Activated CD4-positive, alpha-beta T cell treated with anti-CD3 and anti-CD28 coated beads, Interleukin-2, Interleukin-6, amounts not matched to agents 100 ng/mL and 50 ng/mL, durations not matched to agents 16 hours and 8 hours (primary cell): ENCODE results near the gene CIAO3.
"Not testable (repeated sequence)": the region's sequence is repeated elsewhere in the genome, so short reads cannot be mapped to it uniquely, and the experiment has no call there.

Experiments
- DNase-seq: peaks from one replicate; pipeline ENCODE4 v3.0.0-alpha.2; 2020

The CIAO3 gene

DNA sequence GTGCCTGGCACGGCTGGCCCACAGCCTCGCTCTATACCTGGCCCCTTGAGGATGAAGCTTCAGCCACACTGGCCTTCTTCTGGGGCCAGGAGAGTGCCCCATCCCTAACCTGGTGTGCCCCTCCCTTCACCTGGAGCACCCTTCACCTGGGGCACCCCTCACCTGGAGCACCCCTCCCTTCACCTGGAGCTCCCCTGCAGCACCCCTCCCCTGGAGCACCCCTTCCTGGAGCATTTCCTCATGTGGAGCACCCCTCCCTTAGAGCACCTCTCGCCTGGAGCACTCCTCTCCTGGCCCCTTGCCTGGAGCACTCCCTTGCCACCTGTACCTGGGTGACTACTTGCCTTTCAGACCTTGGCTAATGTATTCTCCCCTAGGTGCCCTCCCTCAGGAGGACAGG, 32.8 kb downstream of the CIAO3 start:
- no peak for DNase-seq

DNA sequence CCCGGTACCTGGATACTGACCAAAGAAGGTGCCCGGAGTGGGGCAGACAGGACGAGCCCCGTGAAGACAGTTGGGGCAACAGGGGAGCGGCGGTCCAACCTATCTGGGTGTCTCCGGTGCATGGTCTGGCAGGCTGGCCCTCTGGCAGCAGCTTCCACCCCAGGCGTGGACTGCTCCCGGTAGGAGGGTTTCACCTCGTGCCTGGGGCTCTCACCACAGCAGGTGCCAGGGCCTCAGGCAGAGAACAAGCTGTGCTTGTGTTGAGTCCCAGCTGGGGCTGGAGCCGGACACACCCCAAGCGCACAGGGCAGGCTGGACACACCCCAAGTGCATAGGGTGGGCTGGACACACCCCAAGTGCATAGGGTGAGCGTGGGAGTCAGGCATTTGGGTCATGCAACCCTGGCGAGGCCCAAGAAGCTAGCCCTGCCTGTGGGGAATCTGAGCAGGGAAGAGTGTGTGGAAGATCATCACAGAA, 33.7 kb downstream of the CIAO3 start:
- no peak for DNase-seq

DNA sequence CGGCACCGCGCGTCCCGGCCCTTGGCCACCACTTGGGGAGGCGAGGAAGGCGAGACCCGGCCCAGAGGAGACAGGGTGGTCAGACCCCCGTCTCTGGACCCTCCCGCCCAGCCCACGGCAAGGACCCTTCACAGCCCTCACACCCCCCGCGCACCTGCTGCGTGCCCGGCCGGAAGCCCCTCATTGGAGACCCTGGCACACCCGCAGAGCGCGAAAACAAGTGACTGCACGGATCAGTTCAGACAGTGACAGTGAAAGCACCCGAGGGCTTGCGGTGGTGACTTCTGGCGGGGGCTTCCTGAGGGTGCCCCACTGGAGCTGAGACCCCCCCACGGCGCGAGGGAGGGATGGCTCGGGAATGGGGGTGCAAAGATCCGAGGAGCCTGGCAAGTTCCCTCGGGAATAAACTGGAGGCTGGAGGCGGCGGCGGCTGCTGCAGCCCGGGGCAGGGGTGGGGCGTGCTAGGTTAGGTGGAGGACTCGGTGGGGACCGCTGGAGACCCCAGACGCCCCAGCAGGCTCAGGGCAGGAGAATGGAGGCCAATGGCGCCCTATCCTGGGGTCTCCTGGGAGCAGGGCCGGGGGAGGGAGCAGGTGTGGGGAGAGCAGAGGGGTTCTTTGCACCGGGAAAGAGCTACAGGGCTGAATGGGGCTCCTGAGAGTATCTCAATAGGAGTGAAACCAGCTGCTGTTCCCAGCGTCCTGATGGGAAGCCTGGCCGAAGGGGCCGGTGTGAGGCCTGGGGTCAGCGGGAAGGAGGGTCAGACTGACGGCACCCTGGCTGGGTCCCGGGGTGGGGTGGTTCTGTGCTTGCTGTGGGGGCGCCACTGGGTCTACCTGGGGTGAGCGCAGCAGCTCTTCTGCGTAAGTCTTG, 34.4 kb downstream of the CIAO3 start:
- no peak for DNase-seq

DNA sequence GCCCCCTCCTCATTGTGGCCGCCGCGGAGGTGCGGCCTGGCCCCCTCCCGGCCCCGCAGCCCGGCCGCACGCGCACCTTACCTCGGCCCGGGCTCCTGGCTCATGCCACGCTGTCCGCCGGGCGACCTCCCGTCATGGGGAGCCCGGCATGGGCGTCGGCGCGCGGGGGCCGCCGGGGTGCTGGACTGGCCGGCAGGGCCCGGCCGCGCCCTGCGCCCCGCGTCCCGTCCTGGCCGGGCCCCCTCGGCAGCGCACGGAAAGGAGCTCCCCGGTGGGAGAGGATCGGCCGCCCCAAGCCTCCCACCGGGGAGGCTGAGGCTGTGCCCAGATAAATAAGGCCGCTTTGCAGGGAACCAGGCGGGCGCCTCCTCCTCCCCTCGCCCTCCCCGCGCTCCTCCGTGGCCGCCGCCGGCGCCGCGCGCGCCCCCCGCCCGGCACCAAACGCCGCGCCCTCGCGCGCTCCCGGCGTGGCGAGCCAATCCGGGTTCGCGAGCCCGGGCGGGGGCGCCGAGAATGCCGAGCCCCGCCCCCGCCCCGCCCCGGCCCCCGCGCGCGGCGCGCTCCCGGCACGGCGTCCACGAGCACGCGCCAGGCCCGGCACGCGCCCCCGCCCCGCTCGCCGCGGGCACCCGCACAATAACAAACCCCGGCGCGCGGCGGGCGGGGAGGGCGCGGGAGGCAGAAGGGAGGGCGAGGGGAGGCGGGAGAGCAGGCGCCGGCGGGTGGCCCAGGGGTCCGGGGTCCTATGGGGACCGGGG, 35.2 kb downstream of the CIAO3 start, which contains the start of gene FBXL16:
Gene FBXL16, minus strand, starts transcription at position 371 of the 758 bp plus-strand sequence. CDS start 8,396 bp downstream, outside the sequence.
- DNase-seq = no peak

DNA sequence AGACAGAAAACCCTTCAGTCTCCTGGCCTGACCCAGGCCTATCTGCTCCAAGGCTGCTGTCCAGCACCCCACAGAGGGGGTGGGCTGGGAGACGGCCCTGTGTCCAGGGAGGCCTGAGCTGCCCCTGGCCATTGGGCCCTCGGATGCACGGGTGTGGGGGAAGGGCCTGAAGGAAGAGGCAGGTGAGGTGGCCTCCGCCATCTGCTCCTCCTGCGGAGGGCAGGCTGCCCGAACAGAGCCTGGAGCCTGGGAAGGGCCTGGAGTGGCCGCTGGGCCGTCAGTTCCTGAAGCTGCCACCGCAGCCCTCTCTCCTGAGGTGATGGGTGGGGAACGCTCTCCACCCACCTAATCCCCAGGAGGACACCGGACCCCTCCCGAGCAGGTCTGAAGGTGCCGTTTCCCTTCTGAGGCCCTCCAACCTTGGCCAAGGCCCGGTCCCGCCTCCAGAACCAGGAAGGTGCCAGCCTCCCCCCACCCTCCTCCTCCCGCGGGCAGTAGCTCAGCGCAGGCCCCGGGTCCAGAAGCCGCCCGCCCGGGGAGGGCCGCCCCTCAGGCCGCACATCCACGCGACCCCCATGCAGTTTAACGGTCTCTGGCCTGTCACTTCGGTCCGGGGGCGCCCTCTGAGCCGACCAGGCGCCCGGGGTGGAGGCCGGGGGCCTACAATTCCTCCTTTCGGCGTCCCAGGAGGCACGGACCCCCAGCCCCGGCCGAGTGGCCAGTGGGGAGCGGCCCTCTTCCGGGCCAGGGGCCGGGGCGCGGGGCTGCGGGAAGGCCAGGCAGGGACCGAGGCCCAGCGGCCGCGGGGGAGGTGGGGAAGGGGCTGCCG, 36.0 kb downstream of the CIAO3 start:
- DNase-seq = no peak

DNA sequence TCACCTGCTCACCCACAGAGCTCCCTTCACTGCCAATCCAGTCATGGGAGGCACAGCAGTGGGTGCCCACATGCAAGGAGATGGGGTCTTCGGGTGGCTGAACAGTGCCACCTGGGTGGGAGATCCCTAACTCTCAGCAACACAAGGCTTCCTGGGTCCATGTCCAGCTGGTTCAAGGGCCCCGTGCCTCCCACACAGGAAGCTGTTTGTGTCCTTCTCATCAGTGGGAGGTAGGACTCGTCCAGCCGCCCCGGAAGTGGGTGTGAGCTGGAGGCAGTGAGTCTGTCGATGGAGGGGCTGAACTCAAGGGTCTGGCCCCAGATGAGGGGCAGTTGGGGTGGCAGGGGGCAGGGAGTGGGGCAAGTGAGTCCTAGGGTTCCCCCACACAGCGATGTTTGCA, 36.8 kb downstream of the CIAO3 start:
- DNase-seq = no peak

DNA sequence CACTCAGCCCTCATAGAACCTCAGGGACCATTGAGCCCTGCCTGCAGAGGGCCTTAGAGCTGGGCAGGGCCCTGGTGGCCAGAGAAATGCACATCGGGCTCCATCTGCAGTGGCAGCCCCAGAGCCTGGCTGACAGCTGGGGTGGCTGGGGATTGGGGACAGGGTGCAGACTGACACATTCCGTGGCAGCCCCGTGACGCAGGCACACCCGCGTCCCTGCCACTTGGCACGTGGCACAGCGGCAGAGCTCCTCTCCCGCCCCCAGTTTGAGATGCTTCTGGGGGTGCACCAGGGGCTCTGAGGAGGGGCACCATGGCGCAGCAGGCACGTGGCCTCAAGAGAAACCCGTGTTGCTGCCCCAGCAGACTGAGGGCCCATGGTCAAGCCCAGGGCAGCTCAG, 37.4 kb downstream of the CIAO3 start:
- DNase-seq = no peak

DNA sequence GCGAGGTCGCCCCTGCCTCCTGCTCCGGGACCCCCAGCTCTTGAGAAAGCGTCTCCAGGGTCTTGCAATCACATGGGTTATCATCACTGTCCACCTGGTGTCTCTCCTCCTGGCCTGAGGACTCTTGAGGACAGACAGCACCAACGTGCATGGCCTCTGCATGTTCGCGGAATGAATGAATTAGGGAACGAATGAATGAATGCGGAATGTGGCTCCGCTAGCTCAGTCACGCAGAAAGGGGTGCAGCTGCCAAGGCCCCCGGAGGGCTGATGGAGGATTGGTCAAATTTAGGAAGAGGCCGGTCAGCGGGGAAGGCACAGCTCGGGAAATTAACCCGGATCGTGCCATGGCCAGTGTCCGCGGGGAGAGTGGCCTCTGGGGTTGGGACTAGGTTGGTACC, 38.5 kb downstream of the CIAO3 start:
- DNase-seq = no peak

DNA sequence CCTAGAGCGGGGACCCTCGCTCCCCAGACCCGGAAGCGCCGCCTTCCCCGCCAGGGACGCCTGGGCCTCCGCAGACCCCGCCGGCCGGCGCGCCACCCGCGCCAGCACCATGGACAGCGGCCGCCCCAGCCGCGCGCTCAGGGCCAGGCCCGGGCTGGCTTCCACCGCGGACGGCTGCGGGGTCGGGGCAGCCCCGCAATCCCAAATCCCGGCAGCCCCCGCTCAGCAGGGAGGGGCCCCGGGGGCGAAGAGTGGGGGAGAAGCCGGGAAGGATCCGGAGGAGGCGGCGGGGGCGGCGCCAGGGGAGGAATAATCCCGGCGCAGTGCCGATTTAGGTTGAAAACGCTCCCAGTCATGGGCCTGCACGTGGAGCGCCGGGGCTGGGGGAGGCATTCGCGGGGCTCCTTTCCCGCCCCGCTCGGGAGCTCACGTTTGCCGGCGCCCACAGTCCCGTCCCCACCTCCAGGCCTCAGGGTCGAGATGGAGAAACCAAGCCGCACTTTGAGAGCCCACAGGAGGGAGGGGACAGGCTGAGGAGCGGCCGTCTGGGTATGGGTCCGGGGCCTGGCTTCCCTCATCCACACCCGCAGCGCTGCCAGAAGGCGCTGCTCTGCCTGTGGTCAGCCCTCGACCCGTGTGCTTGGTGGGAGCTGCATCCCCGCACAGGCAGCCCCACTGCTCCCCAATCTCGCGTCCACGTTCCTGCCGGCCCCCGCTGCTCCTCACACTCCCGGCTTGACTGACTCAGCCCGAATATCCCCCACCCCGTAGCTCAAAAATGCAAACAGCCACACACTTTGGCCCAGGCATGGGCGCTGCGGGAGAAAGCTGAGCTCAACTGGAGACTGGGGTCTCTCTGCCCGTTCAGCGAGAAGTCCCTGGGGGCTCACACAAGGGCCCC, 39.9 kb downstream of the CIAO3 start:
- no peak for DNase-seq

DNA sequence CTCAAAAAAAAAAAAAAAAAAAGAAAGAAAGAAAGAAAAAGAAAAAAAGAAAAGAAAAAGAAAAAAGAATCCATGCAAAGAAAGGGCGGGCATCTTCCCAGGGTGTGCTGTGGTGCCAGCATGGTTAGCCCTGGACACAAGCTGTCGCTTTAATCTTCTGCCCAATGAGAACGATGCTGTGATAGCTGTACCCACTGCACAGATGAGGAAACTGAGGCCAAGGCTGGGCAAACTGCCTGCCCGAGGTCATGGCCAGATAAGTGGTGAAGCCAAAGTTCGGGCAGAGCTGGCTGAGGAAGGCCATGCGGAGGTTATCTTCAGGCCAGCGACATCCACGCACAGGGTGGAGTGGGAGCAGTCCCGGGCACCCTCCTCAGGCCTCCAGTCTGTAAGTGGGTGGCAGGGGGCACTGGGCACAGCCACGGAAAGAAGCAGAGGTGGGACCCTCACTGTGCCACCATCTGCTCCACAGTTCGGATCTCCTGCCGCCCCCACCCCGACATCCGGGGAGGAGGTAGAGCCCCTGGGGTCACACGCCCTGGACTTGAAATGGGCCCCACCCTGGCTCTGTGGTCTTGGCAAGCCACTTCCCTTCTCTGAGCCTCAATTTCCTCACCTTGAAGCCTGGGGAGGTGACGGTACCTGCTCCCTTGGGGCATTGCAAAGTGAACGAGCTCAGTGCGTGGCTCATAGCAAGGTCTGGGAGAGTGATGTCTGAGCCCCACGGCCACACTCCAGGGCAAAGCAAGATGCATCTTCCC, 41.7 kb downstream of the CIAO3 start:
- no peak for DNase-seq

DNA sequence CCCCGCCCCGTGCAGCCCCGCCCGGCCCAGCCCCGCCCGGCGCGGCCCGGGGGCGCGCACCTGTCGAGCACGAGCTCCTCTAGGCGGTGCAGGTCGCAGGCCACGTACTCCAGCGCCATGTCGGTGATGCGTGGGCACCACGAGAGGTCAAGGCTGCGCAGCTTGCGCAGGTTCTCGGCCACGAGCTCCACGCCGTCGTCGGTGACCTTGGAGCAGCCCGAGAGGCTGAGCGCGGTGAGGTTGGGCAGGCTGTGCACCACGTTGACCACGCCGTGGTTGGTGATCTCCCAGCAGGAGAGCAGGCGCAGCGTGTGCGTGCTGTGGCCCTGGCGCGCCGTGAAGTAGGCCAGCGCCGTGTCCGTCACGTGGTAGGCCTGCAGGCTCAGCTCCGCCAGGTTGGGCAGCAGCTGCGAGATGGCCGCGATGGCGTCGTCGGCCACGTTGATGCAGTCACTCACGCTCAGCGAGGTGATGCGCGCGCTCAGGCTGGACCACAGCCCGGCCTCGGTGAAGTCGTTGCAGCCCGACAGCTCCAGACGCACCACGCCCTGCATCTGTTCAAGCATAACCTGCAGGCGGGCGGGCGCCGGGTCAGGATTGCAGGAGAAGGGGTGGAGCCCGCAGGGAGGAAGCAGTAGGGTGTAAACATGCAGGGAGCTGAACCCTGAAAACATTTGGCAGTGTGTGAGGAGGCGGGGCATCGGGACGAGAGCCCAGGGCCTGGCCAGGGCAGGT, 45.3 kb downstream of the CIAO3 start:
- DNase-seq = peak; percentile 78

DNA sequence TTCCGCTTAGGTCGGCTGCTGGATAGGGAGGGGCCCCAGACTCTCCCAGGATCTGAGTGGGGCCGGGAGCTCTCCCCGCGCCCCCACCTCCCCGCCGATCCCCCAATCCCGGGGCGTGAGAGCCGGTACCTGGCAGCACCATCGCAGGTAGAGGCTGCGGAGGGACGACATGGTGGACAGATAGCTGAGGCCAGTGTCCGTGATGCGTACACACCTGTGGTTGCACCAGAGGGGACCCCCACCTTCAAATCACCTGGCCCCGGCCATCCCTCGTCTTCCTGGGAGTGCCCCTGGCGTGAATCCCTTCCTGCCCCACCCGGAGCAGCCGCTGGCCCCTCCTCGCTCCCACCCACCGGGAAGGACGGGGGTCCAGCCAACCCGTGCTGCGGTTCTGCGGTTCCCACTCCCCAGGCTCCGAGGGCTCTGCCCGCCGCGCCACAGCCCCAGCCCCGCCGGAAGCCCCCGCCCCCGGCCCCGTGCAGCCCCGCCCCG, 45.9 kb downstream of the CIAO3 start:
- DNase-seq = no peak

DNA sequence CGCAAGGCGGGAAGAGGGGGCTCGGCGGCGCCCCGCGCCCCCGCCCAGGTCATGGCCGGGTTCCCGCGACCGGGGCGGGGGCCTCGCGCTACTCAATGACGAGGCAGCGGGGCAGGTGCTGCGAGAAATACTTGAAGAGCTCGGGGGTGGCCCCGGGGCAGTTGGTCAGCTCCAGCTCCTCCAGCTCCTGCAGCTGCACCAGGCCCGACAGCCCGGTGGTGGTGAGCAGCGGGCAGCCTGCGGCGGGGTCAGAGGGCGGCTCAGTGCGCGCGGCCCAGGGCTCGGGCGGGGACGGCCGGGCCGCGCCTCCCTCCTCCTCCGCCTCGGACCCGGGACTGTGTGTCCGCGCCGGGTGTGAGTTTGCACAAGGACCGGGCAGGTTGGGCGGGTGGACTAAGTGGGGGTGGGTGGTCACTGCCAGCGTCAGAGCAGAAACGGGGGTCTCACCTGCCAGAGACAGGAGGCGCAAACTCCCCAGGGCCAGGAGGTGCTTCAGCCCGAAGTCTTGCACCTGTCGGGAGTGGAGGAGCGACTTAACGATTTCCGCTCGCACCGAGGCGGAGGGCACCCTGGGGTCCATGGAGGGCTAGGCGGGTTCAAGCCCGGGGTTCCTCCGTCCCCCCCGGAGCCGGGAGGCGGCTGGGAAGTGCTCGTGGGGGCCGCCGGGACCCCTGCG, 46.5 kb downstream of the CIAO3 start:
- no peak for DNase-seq

DNA sequence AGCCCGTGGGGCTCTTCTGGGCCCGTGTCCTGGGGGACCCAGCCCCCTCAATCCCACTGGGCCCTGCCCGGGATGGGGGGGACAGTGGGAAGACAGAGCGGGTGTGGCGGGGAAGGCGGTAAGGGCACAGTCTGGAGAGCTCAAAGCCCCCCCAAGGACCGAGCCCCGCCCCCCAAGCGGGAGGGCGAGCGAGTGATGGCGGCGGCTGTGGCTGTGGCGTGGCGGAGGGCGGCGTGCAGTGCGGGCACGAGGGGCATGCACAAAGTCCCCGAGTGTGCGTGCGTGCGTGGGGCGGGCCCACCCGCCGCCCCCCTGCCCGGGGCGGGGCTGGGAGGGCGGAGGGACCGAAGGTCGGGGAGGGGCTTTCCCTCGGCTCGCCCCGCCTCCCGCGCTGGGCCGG, 47.0 kb downstream of the CIAO3 start:
- DNase-seq = no peak

DNA sequence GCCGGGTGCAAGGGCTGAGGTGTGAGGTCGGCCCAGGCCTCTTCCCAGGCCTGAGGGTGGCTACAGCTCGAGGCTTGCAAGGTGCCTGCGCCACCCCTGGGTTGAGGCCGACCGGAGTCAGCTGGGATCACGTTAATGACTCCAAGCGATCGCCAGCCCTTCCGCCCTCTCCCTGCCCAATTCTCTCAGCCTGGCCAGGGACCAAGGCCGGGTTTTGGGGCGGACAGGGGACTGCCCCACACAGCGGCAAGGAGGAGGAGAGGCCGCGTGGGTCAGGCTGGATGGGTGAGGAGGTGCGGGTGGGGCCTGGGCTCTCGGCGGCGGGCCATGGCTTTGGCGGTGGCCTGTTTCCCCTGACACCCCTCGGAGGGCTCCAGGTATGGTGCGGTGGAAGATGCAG, 47.4 kb downstream of the CIAO3 start:
- DNase-seq = no peak

DNA sequence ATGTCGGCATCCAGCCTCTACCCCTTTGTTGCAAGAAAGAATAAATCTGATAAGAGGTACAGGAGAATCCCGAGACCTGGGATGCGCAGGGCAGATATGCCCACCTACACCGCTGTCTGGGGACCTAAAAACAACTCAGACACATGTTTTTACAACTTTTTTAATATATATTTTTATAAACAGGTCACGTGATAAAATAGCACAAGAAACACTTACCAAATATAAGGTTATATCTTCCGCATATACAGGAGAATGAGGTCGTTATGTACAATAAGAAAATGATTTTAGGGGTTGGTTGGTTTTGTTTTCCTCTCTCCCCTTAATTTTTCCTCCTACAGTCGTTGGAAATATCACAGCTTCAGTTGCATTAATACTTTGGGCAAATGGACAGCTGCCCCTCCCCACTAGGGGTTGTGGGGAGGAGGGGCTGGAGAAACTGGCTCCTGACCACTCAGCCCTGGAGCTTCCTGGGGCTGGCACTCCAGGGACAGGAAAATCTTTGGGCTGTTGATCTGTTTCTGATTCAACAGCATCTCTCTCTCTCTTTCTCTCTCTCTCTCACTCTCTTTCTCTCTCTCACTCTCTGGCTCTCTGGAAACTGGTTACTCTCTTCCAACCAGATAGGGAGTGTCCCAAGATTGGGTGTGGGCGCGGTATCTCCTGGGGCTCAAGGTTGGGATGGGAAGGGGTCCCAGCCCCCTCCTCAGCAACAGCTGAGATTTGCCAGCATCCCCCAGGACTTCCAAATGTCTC, 48.3 kb downstream of the CIAO3 start:
- no peak for DNase-seq

DNA sequence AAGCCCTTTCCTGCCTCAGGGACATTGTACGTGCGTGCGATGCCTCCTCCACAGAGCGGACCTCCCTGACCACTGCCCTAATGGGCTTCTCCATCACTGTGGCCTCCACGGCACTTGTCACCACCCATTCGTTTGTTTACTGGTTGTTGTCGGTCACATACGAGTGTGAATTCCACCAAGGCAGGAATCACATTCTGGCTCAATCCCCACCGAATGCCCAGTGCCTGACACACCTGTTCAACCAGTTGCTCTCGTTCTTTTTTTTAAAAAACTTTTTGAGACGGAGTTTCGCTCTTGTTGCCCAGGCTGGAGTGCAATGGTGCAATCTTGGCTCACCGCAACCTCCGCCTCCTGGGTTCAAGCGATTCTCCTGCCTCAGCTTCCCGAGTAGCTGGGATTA, 49.6 kb downstream of the CIAO3 start:
- DNase-seq = not testable (repeated sequence)

DNA sequence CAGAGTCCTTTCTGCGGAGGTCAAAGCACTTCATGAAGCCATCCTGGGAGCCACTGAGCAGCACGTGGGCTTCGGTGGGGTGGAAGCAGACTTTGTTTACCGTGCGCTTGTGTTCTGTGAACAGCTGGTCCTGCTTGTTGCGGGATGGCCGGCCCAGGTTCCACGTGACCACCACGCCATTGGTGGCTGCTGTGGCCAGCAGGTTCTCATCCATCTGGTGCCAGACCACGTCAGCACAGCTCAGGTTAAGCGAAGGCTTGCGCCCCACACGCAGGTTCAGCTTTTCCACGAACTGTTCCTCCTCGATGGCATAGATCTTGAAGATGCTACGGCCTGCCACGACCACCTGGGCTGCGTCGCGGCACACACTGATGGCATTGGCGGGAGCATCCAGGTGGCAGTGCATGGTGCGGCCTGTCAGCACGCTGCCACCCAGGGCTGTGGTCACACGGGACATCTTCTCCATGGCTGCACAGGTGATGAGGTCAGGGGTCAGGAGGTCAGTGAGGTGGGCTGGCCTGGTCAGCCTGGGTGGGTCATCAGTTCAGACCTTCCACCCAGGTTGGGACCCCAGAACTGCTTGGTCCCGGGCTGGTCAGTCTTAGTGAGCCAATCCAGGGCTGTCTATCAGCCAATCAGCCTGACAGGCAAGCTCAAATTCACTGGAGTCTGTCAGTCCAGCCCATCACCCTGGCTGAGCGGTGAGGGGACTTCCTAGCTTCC, 51.5 kb downstream of the CIAO3 start:
- no peak for DNase-seq
